GM23338 (cell line): ENCODE data around the gene SLC35F1. TPM values are rescaled to one million over a fixed set of nuclear protein-coding genes. Genes with fewer than 3 reads are reported as not detected.

Source experiments
- ATAC-seq: fragments of 200-7000 bp; cut with Tn5 transposase; 3 replicates; pipeline ENCODE4 v1.9.1; 2020
- DNase-seq: peaks from one replicate; pipeline ENCODE4 v3.0.0-alpha.2; 2015; ENCODE audit warnings: low spot score
- H2AFZ ChIP-seq: fragments of 200-600 bp; sonication (generic); 2 replicates; pipeline ENCODE4 v1.8.0; 2016; ENCODE audit warnings: antibody characterized with exemption, mild to moderate bottlenecking, moderate library complexity
- H3F3A ChIP-seq: fragments of 200-600 bp; sonication (generic); replicated peaks from 2 replicates; pipeline ENCODE4 v1.8.0; 2017; ENCODE audit warnings: antibody characterized with exemption, mixed run types, low read depth
- H3K27ac ChIP-seq: fragments of 200-600 bp; sonication (generic); 2 replicates; pipeline ENCODE4 v1.6.1; 2016; ENCODE audit warnings: low read depth
- H3K27me3 ChIP-seq: fragments of 200-600 bp; sonication (generic); 2 replicates; pipeline ENCODE4 v1.8.0; 2016; ENCODE audit warnings: mild to moderate bottlenecking, mixed run types, moderate library complexity; ENCODE audit not compliant: insufficient read depth
- H3K36me3 ChIP-seq: fragments of 200-600 bp; sonication (generic); 2 replicates; pipeline ENCODE4 v1.8.0; 2016; ENCODE audit warnings: mild to moderate bottlenecking; ENCODE audit not compliant: insufficient read depth
- H3K4me1 ChIP-seq: fragments of 200-600 bp; sonication (generic); 2 replicates; pipeline ENCODE4 v1.8.0; 2016; ENCODE audit warnings: mild to moderate bottlenecking, moderate library complexity; ENCODE audit not compliant: insufficient read depth
- H3K4me2 ChIP-seq: fragments of 200-600 bp; sonication (generic); 2 replicates; pipeline ENCODE4 v1.7.1; 2017; ENCODE audit warnings: mixed run types
- H3K4me3 ChIP-seq: fragments of 200-600 bp; sonication (generic); 2 replicates; pipeline ENCODE4 v1.6.1; 2016; ENCODE audit warnings: mixed run types
- H3K79me2 ChIP-seq: fragments of 200-600 bp; sonication (generic); replicated peaks from 2 replicates; pipeline ENCODE4 v1.8.0; 2017; ENCODE audit warnings: mild to moderate bottlenecking; ENCODE audit not compliant: insufficient read depth
- H3K9me2 ChIP-seq: fragments of 200-600 bp; sonication (generic); 2 replicates; pipeline ENCODE4 v1.8.0; 2017; ENCODE audit not compliant: insufficient read depth
- H4K20me1 ChIP-seq: fragments of 200-600 bp; sonication (generic); replicated peaks from 2 replicates; pipeline ENCODE4 v1.8.0; 2017; ENCODE audit warnings: mild to moderate bottlenecking; ENCODE audit not compliant: insufficient read depth
- H3K27ac Mint-ChIP-seq: 2 replicates; pipeline ENCODE4 v1.8.0; 2020; ENCODE audit warnings: inconsistent platforms, mild to moderate bottlenecking, moderate library complexity, mixed read lengths
- H3K27me3 Mint-ChIP-seq: 3 replicates; pipeline ENCODE4 v1.8.0; 2022; ENCODE audit warnings: low read depth, mild to moderate bottlenecking, moderate library complexity, mixed read lengths, inconsistent platforms; ENCODE audit not compliant: insufficient read depth, poor library complexity
- H3K36me3 Mint-ChIP-seq: 3 replicates; pipeline ENCODE4 v1.8.0; 2021; ENCODE audit warnings: low read depth, mild to moderate bottlenecking, inconsistent platforms, moderate library complexity, mixed read lengths
- H3K4me1 Mint-ChIP-seq: 3 replicates; pipeline ENCODE4 v1.8.0; 2020; ENCODE audit warnings: mild to moderate bottlenecking, inconsistent platforms, mixed read lengths
- H3K4me3 Mint-ChIP-seq: 3 replicates; pipeline ENCODE4 v1.8.0; 2021; ENCODE audit warnings: moderate library complexity, mild to moderate bottlenecking, inconsistent platforms, mixed read lengths
- H3K9me3 Mint-ChIP-seq: 3 replicates; pipeline ENCODE4 v1.8.0; 2020; ENCODE audit warnings: moderate library complexity, mild to moderate bottlenecking, inconsistent platforms, mixed read lengths
- CREB1 ChIP-seq: fragments of 250-450 bp; sonication (Bioruptor Pico); IDR thresholded peaks from 2 replicates; pipeline ENCODE4 v1.5.0; 2020; ENCODE audit warnings: low read depth, mild to moderate bottlenecking, moderate library complexity
- EZH2phosphoT487 ChIP-seq: fragments of 200-600 bp; sonication (generic); IDR thresholded peaks from one replicate; pipeline ENCODE4 v1.8.1; 2018; ENCODE audit warnings: antibody characterized with exemption; ENCODE audit not compliant: unreplicated experiment
- POLR2AphosphoS5 ChIP-seq: IDR thresholded peaks from 2 replicates; pipeline ENCODE4 v1.6.1; 2016; ENCODE audit warnings: antibody characterized with exemption, low read depth
- STAT1 ChIP-seq: IDR thresholded peaks from one replicate; pipeline ENCODE4 v1.6.1; 2016; ENCODE audit warnings: antibody characterized with exemption; ENCODE audit not compliant: unreplicated experiment
- ZNF114 ChIP-seq: fragments of 250-450 bp; sonication (Bioruptor Pico); IDR thresholded peaks from 2 replicates; pipeline ENCODE4 v1.5.0; 2020; ENCODE audit warnings: mild to moderate bottlenecking, moderate library complexity
- polyA plus RNA-seq: library from polyadenylated mRNA; unstranded; fragments of >200 nt; fragmentation: Nextera tagmentation; extraction: Ambion mirVana; gene quantifications from 2 replicates; pipeline ENCODE4 v1.2.1, GENCODE V29; 2016
- total RNA-seq: library from RNA; depleted of rRNA; stranded (reverse); fragments of >200 nt; shearing (Covaris generic); gene quantifications from 2 replicates; pipeline ENCODE4 v1.2.3, GENCODE V29; 2014
- TF ChIP-seq, protein P1 (sequence below): IDR thresholded peaks from 2 replicates; pipeline ENCODE4 v1.6.1; 2016; ENCODE audit warnings: antibody characterized with exemption
- TF ChIP-seq, protein P2 (sequence below), 2 experiments: fragments of 200-600 bp in 1 of 2; sonication (generic) in 1 of 2; conservative IDR thresholded peaks; 2 replicates each; pipeline versions ENCODE4 v1.5.1 to v1.6.1; 2016 to 2017; ENCODE audit warnings: antibody characterized with exemption in 2 of 2, low read depth in 2 of 2, mild to moderate bottlenecking in 2 of 2, moderate library complexity in 1 of 2
- TF ChIP-seq, protein P3 (sequence below): IDR thresholded peaks from one replicate; pipeline ENCODE4 v1.6.1; 2018; ENCODE audit warnings: antibody characterized with exemption; ENCODE audit not compliant: unreplicated experiment

Gene SLC35F1
- total and polyA plus RNA-seq, 2 experiments from 2014 or later: 3.0 to 10.3 TPM

DNA sequence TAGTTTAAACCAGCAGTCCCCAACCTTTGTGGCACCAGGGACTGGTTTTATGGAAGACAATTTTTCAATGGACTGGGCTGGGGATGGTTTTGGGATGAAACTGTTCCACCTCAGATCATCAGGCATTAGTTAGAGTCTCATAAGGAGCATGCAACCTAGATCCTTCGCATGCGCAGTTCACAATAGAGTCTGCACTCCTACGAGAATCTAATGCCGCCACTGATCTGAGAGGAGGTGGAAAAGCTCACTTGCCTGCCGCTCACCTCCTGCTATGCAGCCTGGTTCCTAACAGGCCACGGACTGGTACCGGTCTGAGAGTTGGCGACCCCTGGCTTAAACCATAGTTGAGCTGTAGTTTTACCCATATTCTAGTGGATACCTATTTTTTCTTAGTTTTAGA lies 154.6 kb downstream of the SLC35F1 start (continued):
- TF ChIP-seq, protein P1, sequence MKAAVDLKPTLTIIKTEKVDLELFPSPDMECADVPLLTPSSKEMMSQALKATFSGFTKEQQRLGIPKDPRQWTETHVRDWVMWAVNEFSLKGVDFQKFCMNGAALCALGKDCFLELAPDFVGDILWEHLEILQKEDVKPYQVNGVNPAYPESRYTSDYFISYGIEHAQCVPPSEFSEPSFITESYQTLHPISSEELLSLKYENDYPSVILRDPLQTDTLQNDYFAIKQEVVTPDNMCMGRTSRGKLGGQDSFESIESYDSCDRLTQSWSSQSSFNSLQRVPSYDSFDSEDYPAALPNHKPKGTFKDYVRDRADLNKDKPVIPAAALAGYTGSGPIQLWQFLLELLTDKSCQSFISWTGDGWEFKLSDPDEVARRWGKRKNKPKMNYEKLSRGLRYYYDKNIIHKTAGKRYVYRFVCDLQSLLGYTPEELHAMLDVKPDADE: no peak
- TF ChIP-seq CREB1 (CRISPR knock-in tag): no peak
- no peak for TF ChIP-seq ZNF114 (CRISPR knock-in tag)
- no peak for TF ChIP-seq EZH2phosphoT487
- no peak for TF ChIP-seq STAT1
- TF ChIP-seq, protein P2, sequence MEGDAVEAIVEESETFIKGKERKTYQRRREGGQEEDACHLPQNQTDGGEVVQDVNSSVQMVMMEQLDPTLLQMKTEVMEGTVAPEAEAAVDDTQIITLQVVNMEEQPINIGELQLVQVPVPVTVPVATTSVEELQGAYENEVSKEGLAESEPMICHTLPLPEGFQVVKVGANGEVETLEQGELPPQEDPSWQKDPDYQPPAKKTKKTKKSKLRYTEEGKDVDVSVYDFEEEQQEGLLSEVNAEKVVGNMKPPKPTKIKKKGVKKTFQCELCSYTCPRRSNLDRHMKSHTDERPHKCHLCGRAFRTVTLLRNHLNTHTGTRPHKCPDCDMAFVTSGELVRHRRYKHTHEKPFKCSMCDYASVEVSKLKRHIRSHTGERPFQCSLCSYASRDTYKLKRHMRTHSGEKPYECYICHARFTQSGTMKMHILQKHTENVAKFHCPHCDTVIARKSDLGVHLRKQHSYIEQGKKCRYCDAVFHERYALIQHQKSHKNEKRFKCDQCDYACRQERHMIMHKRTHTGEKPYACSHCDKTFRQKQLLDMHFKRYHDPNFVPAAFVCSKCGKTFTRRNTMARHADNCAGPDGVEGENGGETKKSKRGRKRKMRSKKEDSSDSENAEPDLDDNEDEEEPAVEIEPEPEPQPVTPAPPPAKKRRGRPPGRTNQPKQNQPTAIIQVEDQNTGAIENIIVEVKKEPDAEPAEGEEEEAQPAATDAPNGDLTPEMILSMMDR (conservative IDR thresholded peaks at IDR 0.05; ENCODE audit: low read depth in 2 of 2): no peak
- no peak for TF ChIP-seq POLR2AphosphoS5

DNA sequence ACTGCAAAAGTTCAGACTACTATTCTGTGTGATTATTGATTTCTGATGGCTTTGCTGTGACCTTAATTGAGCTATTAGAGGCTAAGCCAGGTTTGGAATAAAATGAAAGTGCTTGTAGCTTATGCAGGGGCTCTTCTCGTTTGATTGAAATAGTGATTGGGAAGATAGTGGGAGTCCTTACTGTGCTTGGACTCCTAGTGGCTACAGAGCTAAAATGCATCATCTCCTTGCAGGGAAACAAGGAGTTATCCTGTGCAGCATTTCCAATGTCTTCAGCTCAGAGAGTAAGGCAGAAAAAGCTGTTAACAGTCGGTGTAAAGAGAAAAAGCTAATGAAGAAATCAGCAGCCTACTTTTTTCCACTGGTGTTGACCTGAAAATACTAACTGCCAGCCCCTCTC lies 173.5 kb downstream of the SLC35F1 start:
- H3K27me3 Mint-ChIP-seq: no peaks in the 10 kb centered on the region
- Histone ChIP-seq H3K79me2 (no peaks in the 10 kb centered on the region), H3K4me3 (no peak overlapping the region), H4K20me1 (no peaks in the 10 kb centered on the region), H3K27ac (no peak overlapping the region), H3K36me3 (no peaks in the 10 kb centered on the region), H2AFZ (no peak overlapping the region), H3K9me2 (no peaks in the 10 kb centered on the region), H3K27me3 (no peaks in the 10 kb centered on the region), H3F3A (no peaks in the 10 kb centered on the region), H3K4me2 (no peak overlapping the region), H3K4me1 (no peaks in the 10 kb centered on the region)
- no peaks in the 10 kb centered on the region for H3K9me3 Mint-ChIP-seq
- TF ChIP-seq, protein P2 (conservative IDR thresholded peaks at IDR 0.05; ENCODE audit: low read depth in 2 of 2): peak; percentile 50 to 52
- TF ChIP-seq POLR2AphosphoS5: no peak
- ATAC-seq (peak; percentile 93), DNase-seq (peak; percentile 60)
- no peaks in the 10 kb centered on the region for H3K36me3 Mint-ChIP-seq
- H3K27ac Mint-ChIP-seq: no peak overlapping the region
- H3K4me1 Mint-ChIP-seq: peaks cover 8% of the 10 kb centered on the region; the same call in 2 of the 3 replicates
- no peak overlapping the region for H3K4me3 Mint-ChIP-seq

DNA sequence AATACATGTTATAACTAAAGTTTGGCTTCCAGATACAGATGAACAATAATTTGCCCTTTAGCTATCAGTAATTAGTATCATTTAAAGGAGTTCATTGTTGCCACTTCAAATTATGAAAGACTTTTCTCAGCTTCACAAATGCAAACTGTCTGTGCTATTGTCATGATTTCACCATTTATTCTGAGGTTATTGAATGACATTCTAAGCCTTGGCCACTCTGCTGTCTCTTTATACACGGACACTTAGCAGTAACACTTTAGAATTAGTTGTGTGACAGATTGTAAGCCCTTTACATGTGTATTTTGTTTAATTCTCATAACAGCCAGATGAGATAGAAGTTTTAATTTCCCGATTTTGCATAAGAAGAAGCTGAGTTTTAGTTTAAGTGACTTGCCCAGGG lies 176.6 kb downstream of the SLC35F1 start:
- Histone ChIP-seq H4K20me1 (no peaks in the 10 kb centered on the region), H3K4me1 (no peaks in the 10 kb centered on the region), H3K36me3 (no peaks in the 10 kb centered on the region), H3K79me2 (no peaks in the 10 kb centered on the region), H3K4me3 (no peak overlapping the region), H3K27me3 (no peaks in the 10 kb centered on the region), H2AFZ (no peak overlapping the region), H3F3A (no peaks in the 10 kb centered on the region), H3K4me2 (no peak overlapping the region), H3K9me2 (no peaks in the 10 kb centered on the region; the same call in 1 of the 2 replicates), H3K27ac (no peak overlapping the region)
- Mint-ChIP-seq H3K4me3 (no peak overlapping the region), H3K36me3 (no peaks in the 10 kb centered on the region), H3K27ac (no peak overlapping the region), H3K9me3 (no peaks in the 10 kb centered on the region), H3K27me3 (peaks cover 3% of the 10 kb centered on the region), H3K4me1 (peaks cover 8% of the 10 kb centered on the region; the same call in 2 of the 3 replicates)
- TF ChIP-seq, protein P3, sequence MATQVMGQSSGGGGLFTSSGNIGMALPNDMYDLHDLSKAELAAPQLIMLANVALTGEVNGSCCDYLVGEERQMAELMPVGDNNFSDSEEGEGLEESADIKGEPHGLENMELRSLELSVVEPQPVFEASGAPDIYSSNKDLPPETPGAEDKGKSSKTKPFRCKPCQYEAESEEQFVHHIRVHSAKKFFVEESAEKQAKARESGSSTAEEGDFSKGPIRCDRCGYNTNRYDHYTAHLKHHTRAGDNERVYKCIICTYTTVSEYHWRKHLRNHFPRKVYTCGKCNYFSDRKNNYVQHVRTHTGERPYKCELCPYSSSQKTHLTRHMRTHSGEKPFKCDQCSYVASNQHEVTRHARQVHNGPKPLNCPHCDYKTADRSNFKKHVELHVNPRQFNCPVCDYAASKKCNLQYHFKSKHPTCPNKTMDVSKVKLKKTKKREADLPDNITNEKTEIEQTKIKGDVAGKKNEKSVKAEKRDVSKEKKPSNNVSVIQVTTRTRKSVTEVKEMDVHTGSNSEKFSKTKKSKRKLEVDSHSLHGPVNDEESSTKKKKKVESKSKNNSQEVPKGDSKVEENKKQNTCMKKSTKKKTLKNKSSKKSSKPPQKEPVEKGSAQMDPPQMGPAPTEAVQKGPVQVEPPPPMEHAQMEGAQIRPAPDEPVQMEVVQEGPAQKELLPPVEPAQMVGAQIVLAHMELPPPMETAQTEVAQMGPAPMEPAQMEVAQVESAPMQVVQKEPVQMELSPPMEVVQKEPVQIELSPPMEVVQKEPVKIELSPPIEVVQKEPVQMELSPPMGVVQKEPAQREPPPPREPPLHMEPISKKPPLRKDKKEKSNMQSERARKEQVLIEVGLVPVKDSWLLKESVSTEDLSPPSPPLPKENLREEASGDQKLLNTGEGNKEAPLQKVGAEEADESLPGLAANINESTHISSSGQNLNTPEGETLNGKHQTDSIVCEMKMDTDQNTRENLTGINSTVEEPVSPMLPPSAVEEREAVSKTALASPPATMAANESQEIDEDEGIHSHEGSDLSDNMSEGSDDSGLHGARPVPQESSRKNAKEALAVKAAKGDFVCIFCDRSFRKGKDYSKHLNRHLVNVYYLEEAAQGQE: no peak
- ATAC-seq (no peak), DNase-seq (no peak)
